ENCODE results near the gene GSTM1.
"Not testable (repeated sequence)": the region's sequence is repeated elsewhere in the genome, so short reads cannot be mapped to it uniquely, and the experiment has no call there.

Gene GSTM1

DNA sequence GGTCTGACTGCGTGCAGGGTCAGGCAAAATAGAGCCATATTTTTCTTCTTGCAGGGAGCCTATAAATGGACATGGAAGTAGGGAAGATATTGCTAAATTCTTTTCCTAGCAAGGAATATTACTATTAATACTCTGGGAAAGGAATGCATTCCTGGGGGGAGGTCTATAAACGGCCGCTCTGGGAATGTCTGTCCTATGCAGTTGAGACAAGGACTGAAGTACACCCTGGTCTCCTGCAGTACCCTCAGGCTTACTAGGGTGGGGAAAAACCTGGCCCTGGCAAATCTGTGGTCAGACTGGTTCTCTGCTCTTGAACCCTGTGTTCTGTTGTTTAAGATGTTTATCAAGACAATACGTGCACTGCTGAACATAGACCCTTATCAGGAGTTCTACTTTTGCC lies 21.3 kb downstream of the GSTM1 start:
- H3K36me3 ChIP-seq (ENCODE audit: insufficient read depth, low read length); H3K4me1 ChIP-seq (ENCODE audit: control insufficient read depth, insufficient read depth, low read length); H3K27me3 ChIP-seq (ENCODE audit: control insufficient read depth, insufficient read depth, low read length); H3K4me3 ChIP-seq (ENCODE audit: low read length); H3K9ac ChIP-seq (ENCODE audit: low read depth, low read length); H3K4me2 ChIP-seq (ENCODE audit: low read length); H3K9me3 ChIP-seq (replicated peaks; ENCODE audit: low read length): not testable (repeated sequence)

DNA sequence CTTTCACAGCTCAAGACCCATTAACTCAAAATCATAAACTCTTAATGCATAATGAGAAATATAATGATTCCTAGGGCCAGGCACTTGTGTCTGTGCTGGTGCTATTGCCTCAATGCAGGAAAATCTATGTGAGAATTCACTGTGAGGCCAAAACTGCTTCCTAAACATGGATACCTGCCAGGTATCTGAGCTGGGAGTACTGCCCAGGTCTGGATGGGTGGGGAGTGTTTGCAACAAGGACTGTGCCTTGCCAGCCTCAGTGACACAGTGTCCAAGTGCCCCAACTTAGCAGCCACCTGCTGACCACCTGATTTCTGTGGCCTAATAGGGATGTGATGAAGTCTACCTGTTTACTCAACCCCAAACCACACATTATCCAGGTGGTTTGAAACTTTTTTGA lies 22.2 kb downstream of the GSTM1 start:
- H3K9ac ChIP-seq (ENCODE audit: low read depth, low read length); H3K9me3 ChIP-seq (replicated peaks; ENCODE audit: low read length); H3K4me3 ChIP-seq (ENCODE audit: low read length): not testable (repeated sequence)

DNA sequence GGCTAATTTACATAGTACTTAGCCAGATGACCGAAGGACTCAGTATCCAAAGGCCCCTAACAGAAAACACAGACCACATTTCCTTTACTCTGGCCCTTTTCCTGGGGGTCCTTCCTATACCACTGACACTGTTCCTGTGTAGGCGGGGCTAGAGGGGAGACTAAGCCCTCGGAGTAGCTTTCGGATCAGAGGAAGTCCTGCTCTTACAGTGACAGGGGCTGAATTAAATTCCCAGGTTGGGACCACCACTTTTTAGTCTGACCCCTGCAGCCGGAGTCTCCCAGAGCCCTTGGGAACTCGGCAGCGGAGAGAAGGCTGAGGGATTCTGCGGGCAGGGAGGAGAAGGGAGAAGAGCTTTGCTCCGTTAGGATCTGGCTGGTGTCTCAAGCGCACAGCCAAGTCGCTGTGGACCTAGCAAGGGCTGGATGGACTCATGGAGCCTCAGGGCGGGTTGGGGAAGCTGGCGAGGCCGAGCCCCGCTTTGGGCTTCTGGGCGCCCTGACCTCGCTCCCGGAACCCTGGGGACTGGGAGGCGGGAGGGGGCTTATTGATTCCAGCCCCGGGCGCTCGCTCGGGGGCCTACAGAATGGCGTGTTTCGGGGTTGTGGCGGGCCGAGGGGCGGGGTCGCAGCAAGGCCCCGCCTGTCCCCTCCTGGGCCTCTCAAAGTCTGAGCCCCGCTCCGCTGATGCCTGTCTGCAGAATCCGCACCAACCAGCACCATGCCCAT lies 24.1 kb downstream of the GSTM1 start, which contains the start of gene GSTM5:
GSTM5 (plus strand) TSS at position 659 of the 728 bp plus-strand sequence; CDS start at position 721, 62 bp downstream.
- not testable (repeated sequence) for H3K4me2 ChIP-seq (ENCODE audit: low read length); H3K9ac ChIP-seq (ENCODE audit: low read depth, low read length); H3K27me3 ChIP-seq (ENCODE audit: control insufficient read depth, insufficient read depth, low read length); H3K36me3 ChIP-seq (ENCODE audit: insufficient read depth, low read length); H3K4me3 ChIP-seq (ENCODE audit: low read length); H3K4me1 ChIP-seq (ENCODE audit: control insufficient read depth, insufficient read depth, low read length); H3K9me3 ChIP-seq (replicated peaks; ENCODE audit: low read length)

More for the DNA sequence above, 22.2 kb downstream of the GSTM1 start:
- H3K36me3 ChIP-seq (ENCODE audit: insufficient read depth, low read length); H3K4me2 ChIP-seq (ENCODE audit: low read length); H3K4me1 ChIP-seq (ENCODE audit: control insufficient read depth, insufficient read depth, low read length); H3K27me3 ChIP-seq (ENCODE audit: control insufficient read depth, insufficient read depth, low read length): not testable (repeated sequence)

DNA sequence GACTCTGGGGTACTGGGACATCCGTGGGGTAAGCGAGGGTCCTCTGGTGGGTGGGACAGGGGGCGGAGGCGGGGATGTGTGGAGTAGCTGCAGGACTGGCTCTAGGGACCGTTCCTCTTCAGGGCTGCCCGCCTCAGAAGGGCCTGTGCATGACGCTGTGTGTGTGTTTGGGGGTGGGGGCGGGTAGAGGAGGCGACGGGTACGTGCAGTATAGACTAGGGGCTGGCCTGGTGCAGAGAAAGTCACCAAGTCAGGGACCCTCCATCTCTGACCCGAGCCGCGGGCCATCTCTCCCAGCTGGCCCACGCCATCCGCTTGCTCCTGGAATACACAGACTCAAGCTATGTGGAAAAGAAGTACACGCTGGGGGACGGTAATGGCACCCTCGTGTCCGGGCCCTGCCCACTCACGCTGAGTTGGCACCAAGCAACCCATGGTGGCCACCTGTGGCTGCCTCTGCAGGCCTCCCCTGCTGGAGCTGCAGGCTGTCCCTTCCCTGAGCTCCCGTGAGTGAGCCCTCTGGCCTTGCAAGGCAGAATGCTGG lies 24.8 kb downstream of the GSTM1 start:
- H3K9me3 ChIP-seq (replicated peaks; ENCODE audit: low read length): no peaks in the 10 kb centered on the region
- no peak overlapping the region for H3K4me2 ChIP-seq (ENCODE audit: low read length)
- H3K9ac ChIP-seq (ENCODE audit: low read depth, low read length): no peak overlapping the region
- peaks cover 6% of the 10 kb centered on the region for H3K27me3 ChIP-seq (ENCODE audit: control insufficient read depth, insufficient read depth, low read length)
- no peaks in the 10 kb centered on the region for H3K4me1 ChIP-seq (ENCODE audit: control insufficient read depth, insufficient read depth, low read length)
- H3K36me3 ChIP-seq (ENCODE audit: insufficient read depth, low read length): no peaks in the 10 kb centered on the region
- no peak overlapping the region for H3K4me3 ChIP-seq (ENCODE audit: low read length)

DNA sequence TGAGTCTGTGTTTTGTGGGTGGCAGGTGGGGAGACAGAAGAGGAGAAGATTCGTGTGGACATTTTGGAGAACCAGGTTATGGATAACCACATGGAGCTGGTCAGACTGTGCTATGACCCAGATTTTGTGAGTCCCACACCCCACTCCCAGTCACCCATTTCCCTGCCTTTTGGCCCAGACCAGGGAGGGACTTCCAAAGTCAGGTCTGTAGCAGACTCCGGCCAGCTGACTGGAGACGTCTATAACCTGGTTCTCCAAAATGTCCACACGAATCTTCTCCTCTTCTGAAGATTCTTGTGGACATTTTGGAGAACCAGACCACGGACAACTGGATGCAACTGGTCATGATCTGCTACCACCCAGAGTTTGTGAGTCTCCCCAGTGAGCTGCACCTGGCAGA lies 26.0 kb downstream of the GSTM1 start:
- Histone ChIP-seq H3K9me3 (replicated peaks; ENCODE audit: low read length) (no peaks in the 10 kb centered on the region), H3K36me3 (ENCODE audit: insufficient read depth, low read length) (no peaks in the 10 kb centered on the region), H3K4me2 (ENCODE audit: low read length) (no peak overlapping the region), H3K27me3 (ENCODE audit: control insufficient read depth, insufficient read depth, low read length) (peaks cover 6% of the 10 kb centered on the region), H3K4me3 (ENCODE audit: low read length) (no peak overlapping the region), H3K4me1 (ENCODE audit: control insufficient read depth, insufficient read depth, low read length) (no peaks in the 10 kb centered on the region), H3K9ac (ENCODE audit: low read depth, low read length) (no peak overlapping the region)

DNA sequence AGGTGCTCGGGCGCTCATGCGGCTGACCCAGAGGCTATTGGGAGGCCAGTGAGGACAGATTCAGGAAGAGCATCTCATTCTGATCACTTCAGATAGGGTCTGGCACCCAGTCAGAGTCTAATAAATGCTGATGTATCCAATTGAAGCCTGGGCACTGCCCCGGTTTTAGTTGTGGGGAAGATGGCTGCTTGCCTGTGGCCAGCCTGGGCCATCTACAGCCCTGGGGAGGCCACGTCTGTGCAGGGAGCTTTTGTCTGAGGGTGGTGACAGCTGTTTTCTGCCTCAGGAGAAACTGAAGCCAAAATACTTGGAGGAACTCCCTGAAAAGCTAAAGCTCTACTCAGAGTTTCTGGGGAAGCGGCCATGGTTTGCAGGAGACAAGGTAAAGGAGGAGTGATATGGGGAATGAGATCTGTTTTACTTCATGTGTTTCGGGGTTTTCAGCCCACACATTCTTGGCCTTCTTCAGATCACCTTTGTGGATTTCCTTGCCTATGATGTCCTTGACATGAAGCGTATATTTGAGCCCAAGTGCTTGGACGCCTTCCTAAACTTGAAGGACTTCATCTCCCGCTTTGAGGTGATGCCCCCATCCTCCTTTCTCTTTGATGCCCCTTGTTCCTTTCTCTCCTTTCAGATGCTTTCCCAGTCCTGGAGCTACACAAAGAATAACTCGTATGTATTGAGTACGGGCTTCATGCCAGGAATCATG lies 27.2 kb downstream of the GSTM1 start:
- no peaks in the 10 kb centered on the region for H3K36me3 ChIP-seq (ENCODE audit: insufficient read depth, low read length)
- H3K4me2 ChIP-seq (ENCODE audit: low read length): no peak overlapping the region
- no peak overlapping the region for H3K9ac ChIP-seq (ENCODE audit: low read depth, low read length)
- no peaks in the 10 kb centered on the region for H3K9me3 ChIP-seq (replicated peaks; ENCODE audit: low read length)
- no peak overlapping the region for H3K4me3 ChIP-seq (ENCODE audit: low read length)
- peaks cover 8% of the 10 kb centered on the region for H3K4me1 ChIP-seq (ENCODE audit: control insufficient read depth, insufficient read depth, low read length)
- H3K27me3 ChIP-seq (ENCODE audit: control insufficient read depth, insufficient read depth, low read length): peaks cover 6% of the 10 kb centered on the region

DNA sequence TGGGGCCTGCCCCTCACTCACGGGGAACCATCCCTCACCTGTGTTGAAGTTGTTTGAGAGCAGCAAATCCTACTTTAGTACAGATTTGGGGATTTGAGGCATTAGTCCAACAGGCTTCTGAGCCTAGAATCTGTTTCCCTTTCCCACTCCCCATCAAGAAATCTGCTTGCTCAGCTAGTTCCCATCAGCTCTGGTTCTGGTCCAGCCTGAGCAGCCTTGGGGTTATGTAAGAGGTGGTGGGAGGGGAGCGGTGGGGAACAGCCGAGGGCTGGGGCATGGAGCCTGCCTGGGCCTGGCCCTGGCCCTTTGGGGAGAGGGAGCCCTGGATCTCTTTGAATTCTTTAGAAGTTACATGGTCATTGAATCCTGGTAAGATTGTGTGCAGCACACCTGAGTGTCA lies 28.5 kb downstream of the GSTM1 start:
- H3K4me3 ChIP-seq (ENCODE audit: low read length): no peak overlapping the region
- H3K9ac ChIP-seq (ENCODE audit: low read depth, low read length): no peak overlapping the region
- H3K4me2 ChIP-seq (ENCODE audit: low read length): no peak overlapping the region
- H3K27me3 ChIP-seq (ENCODE audit: control insufficient read depth, insufficient read depth, low read length): peaks cover 6% of the 10 kb centered on the region
- no peaks in the 10 kb centered on the region for H3K36me3 ChIP-seq (ENCODE audit: insufficient read depth, low read length)
- H3K4me1 ChIP-seq (ENCODE audit: control insufficient read depth, insufficient read depth, low read length): peaks cover 10% of the 10 kb centered on the region
- H3K9me3 ChIP-seq (replicated peaks; ENCODE audit: low read length): no peaks in the 10 kb centered on the region

DNA sequence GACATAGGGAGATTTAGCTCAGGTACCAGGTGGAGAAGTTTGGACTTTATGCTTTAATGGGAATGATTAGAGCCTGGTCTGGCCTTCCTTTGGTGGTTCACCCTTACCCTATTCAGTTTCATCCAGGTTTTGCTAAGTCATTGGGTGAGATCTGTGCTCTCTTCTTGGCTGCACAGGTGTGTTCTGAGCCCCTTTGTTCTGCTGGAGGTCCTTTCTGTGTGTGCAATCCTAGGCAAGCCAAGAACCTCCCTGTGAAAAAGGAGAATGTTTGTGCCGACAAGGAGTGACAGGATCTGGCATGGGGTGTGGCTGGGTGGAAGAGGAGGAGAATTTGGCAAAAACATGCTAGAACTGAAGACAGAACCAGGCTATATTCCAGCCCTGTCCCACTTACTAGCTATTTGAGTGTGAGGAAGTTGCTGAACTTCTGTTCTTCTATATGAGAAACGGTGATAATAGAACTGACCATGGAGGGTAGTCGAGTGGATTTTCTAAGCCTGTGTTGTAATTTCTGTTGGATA lies 29.0 kb downstream of the GSTM1 start:
- H3K36me3 ChIP-seq (ENCODE audit: insufficient read depth, low read length): no peaks in the 10 kb centered on the region
- peaks cover 10% of the 10 kb centered on the region for H3K4me1 ChIP-seq (ENCODE audit: control insufficient read depth, insufficient read depth, low read length)
- H3K9ac ChIP-seq (ENCODE audit: low read depth, low read length): no peak overlapping the region
- no peaks in the 10 kb centered on the region for H3K9me3 ChIP-seq (replicated peaks; ENCODE audit: low read length)
- H3K4me3 ChIP-seq (ENCODE audit: low read length): no peak overlapping the region
- H3K4me2 ChIP-seq (ENCODE audit: low read length): no peak overlapping the region
- H3K27me3 ChIP-seq (ENCODE audit: control insufficient read depth, insufficient read depth, low read length): peaks cover 6% of the 10 kb centered on the region

DNA sequence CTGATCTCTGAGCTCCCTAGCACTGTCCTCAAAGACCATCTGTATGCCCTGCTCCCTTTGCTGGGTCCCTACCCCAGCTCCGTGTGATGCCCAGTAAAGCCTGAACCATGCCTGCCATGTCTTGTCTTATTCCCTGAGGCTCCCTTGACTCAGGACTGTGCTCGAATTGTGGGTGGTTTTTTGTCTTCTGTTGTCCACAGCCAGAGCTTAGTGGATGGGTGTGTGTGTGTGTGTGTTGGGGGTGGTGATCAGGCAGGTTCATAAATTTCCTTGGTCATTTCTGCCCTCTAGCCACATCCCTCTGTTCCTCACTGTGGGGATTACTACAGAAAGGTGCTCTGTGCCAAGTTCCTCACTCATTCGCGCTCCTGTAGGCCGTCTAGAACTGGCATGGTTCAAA lies 30.1 kb downstream of the GSTM1 start:
- H3K9me3 ChIP-seq (replicated peaks; ENCODE audit: low read length): no peaks in the 10 kb centered on the region
- no peaks in the 10 kb centered on the region for H3K36me3 ChIP-seq (ENCODE audit: insufficient read depth, low read length)
- no peak overlapping the region for H3K4me3 ChIP-seq (ENCODE audit: low read length)
- H3K27me3 ChIP-seq (ENCODE audit: control insufficient read depth, insufficient read depth, low read length): peaks cover 6% of the 10 kb centered on the region
- no peak overlapping the region for H3K4me2 ChIP-seq (ENCODE audit: low read length)
- peaks cover 10% of the 10 kb centered on the region for H3K4me1 ChIP-seq (ENCODE audit: control insufficient read depth, insufficient read depth, low read length)
- no peak overlapping the region for H3K9ac ChIP-seq (ENCODE audit: low read depth, low read length)

DNA sequence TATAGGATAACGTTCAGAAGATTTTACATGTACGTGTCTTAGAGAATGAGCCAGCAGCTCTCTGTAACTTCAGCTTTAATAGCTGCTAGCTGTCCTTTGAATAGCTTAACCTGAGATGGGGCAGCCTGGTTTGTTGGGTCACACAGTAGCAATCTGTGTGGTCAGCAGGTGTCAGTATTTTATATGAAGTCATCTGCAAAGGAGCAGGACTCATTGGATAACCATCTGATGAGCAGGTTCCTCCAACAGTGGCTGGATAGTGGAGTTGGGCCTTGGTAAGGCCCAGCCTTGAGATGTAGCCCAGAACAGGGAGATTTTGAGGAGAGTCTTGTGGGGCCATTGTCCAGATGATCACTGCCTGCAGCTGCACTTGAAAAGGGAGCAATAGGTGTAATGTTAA lies 30.9 kb downstream of the GSTM1 start:
- Histone ChIP-seq H3K4me1 (ENCODE audit: control insufficient read depth, insufficient read depth, low read length) (peaks cover 10% of the 10 kb centered on the region), H3K4me3 (ENCODE audit: low read length) (no peak overlapping the region), H3K4me2 (ENCODE audit: low read length) (no peak overlapping the region), H3K36me3 (ENCODE audit: insufficient read depth, low read length) (no peaks in the 10 kb centered on the region), H3K27me3 (ENCODE audit: control insufficient read depth, insufficient read depth, low read length) (peaks cover 5% of the 10 kb centered on the region), H3K9me3 (replicated peaks; ENCODE audit: low read length) (no peaks in the 10 kb centered on the region), H3K9ac (ENCODE audit: low read depth, low read length) (no peak overlapping the region)

DNA sequence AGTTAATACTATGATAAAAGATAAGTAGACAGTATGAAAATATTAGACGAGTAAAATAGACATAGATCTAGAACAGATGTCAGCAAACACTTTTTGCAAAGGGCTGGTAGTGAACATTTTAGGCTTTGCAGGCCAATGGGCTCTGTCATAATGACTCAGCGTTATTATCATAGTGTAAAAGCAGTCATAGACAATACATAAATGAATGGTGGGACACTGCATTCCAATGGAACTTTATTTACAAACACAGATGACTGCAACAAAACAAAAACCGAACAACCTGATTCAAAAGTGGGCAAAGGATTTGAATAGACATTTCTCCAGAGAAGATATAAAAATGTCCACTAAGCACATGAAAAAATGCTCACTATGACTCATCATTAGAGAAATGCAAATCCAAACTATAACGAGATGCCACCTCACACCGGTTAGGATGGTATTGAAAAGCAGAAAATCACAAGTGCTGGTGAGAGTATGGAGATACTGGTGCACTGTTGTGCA lies 31.8 kb downstream of the GSTM1 start:
- Histone ChIP-seq H3K9ac (ENCODE audit: low read depth, low read length) (no peak overlapping the region), H3K4me1 (ENCODE audit: control insufficient read depth, insufficient read depth, low read length) (peaks cover 10% of the 10 kb centered on the region), H3K4me2 (ENCODE audit: low read length) (no peak overlapping the region), H3K4me3 (ENCODE audit: low read length) (no peak overlapping the region), H3K36me3 (ENCODE audit: insufficient read depth, low read length) (no peaks in the 10 kb centered on the region), H3K27me3 (ENCODE audit: control insufficient read depth, insufficient read depth, low read length) (no peaks in the 10 kb centered on the region), H3K9me3 (replicated peaks; ENCODE audit: low read length) (no peaks in the 10 kb centered on the region)

Measured in skeletal muscle satellite cell (primary cell).